Epithelial cell of esophagus (primary cell): Measurements from ENCODE around the gene AOC2.

Experiments used
- DNase-seq: peaks from one replicate; pipeline ENCODE4 v3.0.0; 2010; ENCODE audit warnings: low read depth
- H3K4me3 ChIP-seq: 2 replicates; pipeline ENCODE4 v1.5.1; 2011; ENCODE audit warnings: mild to moderate bottlenecking, low read length, control low read depth
- CTCF ChIP-seq: IDR thresholded peaks from 2 replicates; pipeline ENCODE4 v1.5.1; 2011; ENCODE audit warnings: low read depth, mild to moderate bottlenecking, low read length, control low read depth, inconsistent platforms; ENCODE audit not compliant: insufficient read depth; ENCODE audit errors: missing control alignments

Gene AOC2

GRCh38 chr17:42817866-42818265, 26.5 kb upstream of the AOC2 start:
- DNase-seq = peak; percentile 79
- TF ChIP-seq CTCF = no peak

GRCh38 chr17:42818379-42818778, 26.0 kb upstream of the AOC2 start:
- no peak overlapping the region for H3K4me3 ChIP-seq
- no peak for DNase-seq
- no peak for TF ChIP-seq CTCF

More at GRCh38 chr17:42817866-42818265, 26.5 kb upstream of the AOC2 start:
- no peak overlapping the region for H3K4me3 ChIP-seq

GRCh38 chr17:42819939-42820535, 24.3 kb upstream of the AOC2 start:
- DNase-seq = peak; percentile 71
- TF ChIP-seq CTCF = peak; percentile 76
- no peak overlapping the region for H3K4me3 ChIP-seq

- no peak for TF ChIP-seq CTCF
- no peak for DNase-seq
- H3K4me3 ChIP-seq = no peak overlapping the region
Observed at GRCh38 chr17:42821176-42821575, 23.2 kb upstream of the AOC2 start.

- no peak overlapping the region for H3K4me3 ChIP-seq
- no peak for DNase-seq
- no peak for TF ChIP-seq CTCF
Observed at GRCh38 chr17:42827472-42827871, 16.9 kb upstream of the AOC2 start.

- no peak for TF ChIP-seq CTCF
- H3K4me3 ChIP-seq = no peak overlapping the region
- DNase-seq = no peak
Observed at GRCh38 chr17:42830971-42831370, 13.4 kb upstream of the AOC2 start.
